ENCODE results near the gene PLD1.
"Not testable (repeated sequence)": the region's sequence is repeated elsewhere in the genome, so short reads cannot be mapped to it uniquely, and the experiment has no call there.

Gene PLD1

DNA sequence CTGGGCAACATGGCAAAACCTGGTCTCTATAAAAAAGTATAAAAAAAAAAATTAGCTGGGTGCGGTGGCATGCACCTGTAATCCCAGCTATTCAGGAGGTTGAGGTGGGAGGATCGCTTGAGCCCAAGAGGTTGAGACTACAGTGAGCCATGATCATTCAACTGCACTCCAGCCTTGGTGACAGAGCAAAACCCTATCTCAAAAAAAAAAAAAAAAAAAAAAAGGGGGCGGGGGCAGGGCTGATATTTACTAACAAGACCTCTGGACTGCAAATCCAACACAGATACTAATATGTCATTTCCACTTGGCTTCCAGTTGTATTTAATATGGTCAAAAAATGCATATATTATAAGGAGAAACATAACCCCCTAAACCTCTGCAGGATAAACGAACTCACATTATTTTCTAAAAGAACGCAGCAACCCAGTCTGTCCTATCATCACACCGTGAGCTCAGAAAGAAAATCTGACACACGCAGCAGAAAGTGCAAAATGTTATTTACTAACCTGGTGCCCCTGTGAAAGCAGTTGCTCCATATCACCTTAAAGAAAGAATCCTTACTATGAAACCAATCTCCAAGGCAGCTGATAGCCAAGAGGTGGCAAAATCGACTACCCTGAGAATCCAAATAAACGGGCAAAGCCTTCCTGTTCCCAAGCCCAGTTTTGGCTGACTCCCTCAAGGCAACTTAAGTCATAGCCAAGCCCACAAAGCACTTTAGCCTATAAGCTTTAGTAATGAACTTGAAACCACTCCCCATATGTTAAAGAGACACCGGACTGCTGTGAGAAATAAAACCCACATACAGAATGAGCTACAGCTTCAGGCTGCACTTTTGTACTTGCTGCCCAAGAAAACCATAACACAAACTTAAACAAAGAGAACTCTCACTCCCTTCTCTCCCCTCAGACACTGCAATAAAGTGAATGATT, 39.3 kb downstream of the PLD1 start:
- peak; percentile 78 for DNase-seq

- DNase-seq, result no peak
These were observed 40.8 kb downstream of the PLD1 start for GRCh38 chr3:171769461-171769860.

DNA sequence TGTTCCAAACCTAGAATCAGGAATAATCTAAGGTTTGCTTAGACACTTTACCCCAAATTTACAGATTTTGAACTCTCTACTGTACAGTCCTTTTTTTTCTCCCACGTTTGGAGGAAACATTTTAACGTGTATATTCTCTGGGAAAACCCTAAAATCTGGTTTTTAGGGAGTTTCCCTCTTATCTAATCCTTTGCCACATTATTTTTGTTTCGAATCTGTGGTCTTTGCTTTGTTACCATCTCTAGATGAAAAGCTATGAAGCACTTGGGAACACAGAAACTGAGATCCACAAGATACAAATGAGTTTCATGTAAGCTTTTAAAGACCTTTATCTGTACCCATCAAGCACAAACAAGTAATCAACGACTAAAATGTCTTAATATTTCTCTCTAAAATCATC, 41.3 kb downstream of the PLD1 start:
- no peak for DNase-seq

GRCh38 chr3:171768281-171768900, 41.9 kb downstream of the PLD1 start:
- DNase-seq, result no peak

DNA sequence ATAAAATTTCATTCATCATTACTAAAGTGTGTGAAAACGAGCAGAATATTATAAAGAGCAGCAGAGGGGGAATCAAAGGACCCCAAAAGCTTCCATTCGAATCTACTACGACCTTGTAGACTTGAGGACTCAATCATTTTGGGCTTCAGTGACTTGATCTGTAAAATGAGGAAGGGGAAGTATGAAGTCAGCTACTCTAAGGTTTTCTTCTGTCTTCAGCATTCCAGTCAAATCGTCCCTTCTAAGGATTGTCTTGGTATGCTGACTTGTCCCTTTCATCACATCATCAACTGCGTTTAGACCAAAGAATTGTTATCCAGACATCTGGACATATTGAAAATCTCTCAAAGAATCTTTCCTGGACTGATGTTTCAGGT, 44.8 kb downstream of the PLD1 start:
- DNase-seq, result no peak

DNA sequence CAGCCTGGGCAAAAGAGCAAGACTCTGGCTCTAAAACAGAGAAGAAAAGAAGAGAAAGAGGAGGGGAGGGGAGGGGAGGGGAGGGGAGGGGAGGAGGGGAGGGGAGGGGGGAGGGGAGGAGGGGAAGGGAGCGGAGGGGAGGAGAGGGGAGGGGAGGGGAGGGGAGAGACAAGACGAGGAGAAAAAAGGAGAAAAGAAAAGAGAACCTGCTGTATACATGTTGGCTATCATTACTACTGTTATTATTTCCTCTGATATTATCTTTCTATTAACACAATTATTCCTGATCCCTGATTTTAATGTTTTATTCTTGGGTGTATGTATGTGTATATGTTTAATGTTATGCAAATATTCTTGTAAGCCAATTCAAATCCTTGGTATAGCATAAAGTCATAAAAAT, 46.9 kb downstream of the PLD1 start:
- DNase-seq, result no peak

DNA sequence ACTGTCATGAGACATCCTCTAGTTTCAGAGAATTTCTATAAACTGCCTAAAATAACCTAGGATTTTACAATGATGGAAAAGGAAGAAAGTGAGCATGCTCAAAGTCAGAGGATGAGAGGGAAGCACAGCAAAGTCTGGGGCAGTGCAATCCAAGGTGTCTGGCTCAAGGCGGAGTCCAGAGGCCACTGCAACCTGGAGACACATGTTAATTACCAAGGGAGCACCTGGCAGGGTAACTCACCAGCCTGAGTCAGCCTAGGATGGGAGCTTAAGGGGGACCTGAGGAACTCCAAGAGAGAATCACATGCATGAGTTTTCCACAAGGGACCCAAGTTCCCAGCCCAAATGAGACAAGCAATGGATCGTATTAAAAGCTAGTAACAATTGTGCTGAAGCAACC, 49.8 kb downstream of the PLD1 start:
- no peak for DNase-seq

GRCh38 chr3:171758109-171758508, 52.2 kb downstream of the PLD1 start:
- no peak for DNase-seq

DNA sequence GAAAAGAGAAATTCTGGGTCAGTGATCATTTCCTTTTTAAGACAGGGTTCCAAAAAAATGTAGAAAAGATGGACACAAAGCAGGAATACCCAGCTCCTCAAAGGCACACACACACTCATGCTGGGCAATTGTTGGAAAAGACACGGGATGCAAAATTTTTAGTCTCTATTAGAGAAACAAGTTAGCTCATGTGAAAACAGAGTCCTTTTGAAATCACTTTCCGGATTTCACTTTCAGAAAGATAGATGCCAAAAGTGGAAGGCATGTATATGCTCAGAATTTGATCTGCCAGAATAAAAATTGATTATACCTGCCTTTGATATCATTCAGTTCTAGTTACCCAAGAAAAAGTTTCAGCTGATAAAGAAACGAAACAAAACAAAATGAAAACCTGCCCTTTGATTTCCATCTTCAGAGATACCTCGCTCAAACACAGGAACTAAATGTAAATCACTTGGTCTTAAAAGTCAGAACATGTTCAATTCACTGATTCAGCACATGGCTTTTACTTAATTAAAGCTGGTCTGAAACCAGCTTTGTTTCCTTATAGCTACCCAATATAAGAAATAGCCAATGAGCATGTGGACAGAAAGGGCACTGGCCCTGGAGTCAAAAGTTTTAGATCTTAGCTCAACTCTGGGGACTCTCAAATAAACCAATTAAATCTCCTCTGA, 52.8 kb downstream of the PLD1 start:
- DNase-seq, result no peak

DNA sequence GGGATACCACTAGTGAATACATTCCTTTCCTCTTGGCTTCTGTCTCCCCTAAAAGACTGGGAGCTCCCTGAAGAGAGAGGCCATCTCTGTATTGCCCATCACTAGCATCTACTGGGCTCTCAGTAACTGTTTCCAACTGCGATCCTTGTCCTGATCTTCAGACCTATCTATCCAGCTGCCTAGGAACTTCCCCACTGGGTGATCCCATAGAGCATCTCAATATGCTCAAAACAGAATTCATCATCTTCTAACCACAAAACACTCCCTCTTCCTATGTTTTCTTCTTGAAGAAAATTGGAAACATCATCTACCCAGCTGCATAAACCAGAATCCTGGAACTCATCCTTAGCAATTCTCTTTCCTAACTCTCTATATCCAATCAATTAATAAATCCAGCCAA, 54.6 kb downstream of the PLD1 start:
- no peak for DNase-seq

DNA sequence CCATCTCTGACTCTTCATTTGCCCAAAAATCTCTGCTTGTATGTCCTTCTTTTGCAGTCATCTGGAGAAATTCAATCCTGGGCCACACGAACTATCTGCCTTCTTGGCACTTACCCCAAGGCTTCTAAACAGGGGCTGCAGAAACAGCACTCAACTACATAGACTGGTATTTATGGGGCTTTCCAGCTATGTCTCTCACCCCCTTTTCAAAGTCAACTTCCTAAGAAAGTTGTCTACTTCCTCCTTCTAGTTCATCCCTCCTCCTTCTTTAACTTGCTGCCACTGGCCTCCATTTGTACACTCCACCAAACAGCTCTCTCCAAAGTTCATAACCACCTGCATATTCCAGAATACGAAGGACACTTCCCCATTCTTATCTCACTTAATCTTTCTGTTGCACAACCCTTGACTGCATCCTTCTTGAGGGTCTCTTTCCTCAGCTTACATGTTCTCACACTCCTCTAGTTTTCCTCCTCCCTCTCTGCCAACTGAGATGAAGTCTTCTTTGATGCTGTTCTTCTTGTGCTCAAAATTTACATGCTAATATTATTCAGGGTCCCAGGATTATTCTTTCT, 55.2 kb downstream of the PLD1 start:
- no peak for DNase-seq

- DNase-seq, result peak; percentile 26
These were observed 56.4 kb downstream of the PLD1 start for GRCh38 chr3:171753665-171754408.

- no peak for DNase-seq
These were observed 57.2 kb downstream of the PLD1 start for GRCh38 chr3:171753025-171753472.

DNA sequence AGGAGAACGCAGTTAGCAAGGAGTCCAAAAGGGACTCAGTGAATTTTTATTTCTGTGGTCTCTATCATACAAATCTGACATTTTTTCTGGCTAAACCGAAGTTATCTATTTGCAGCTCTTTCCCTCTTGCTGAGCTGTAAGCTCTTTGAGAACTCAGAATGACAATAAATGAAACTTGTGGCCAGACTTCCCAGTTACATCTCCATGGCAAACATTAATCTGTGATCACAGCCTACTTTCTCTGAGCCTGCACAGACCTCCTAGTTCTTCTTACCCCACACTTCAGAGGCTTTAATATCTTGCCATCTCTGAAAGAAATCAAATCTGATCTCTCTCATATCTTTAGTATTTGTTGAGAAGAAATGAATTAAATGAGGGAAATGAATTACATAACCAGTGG, 58.0 kb downstream of the PLD1 start:
- no peak for DNase-seq

DNA sequence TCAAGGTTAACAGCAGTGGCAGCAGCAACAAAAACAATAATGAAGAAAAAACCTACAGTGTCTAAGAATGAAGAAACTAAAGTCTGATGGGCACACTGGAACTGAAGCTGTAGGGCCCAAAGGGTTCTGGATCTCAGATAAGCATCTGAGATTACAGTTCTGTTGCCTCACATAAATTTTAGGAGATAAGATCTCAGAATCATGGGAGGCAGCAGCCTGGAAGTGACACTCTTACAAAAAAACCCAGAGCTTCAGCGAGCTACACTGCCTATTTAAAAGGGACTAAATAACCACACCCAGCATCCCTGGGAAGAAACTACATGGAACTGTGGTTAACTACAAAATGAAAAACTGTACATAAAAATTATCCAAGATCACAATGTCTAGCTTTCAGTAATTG, 61.2 kb downstream of the PLD1 start:
- no peak for DNase-seq

DNA sequence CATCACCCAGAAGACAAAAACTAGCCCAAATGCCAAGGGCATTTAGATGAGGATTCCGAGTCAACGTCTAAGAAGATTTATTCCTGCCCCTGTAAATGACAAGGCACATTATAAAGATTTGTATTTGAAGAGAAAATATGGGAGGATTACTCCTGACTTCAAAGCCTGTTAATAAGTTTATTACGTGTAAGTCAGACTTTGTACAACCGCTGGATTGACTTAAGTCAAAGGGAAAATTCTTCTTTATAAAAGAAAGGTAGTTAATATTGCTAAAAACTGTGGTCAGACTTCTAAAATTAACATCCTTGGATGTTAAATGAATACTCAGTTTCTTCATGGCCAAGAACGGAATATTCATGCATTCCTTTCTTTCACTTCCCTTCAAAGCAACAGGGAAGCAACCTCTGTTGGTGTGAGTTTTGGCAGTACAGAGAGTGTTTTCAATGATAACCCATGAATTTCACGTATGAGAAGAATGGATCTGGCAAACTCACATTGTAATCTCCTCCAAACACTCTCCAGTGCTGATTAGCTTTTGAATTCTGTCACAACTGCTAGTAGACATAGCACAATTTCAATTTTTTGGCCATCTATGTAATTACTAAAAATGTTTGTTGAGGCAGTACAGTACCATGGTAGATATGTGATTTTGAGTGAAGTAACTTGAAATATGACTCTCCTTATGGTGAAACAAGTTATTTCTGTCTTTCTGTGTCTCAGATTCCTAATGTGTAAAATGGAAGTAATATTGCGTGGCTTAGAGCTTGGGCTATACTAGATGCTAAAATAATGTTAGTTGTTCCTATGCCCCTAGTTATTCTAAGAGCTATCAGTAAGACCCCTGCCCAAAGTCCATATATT, 62.0 kb downstream of the PLD1 start:
- DNase-seq, result no peak

DNA sequence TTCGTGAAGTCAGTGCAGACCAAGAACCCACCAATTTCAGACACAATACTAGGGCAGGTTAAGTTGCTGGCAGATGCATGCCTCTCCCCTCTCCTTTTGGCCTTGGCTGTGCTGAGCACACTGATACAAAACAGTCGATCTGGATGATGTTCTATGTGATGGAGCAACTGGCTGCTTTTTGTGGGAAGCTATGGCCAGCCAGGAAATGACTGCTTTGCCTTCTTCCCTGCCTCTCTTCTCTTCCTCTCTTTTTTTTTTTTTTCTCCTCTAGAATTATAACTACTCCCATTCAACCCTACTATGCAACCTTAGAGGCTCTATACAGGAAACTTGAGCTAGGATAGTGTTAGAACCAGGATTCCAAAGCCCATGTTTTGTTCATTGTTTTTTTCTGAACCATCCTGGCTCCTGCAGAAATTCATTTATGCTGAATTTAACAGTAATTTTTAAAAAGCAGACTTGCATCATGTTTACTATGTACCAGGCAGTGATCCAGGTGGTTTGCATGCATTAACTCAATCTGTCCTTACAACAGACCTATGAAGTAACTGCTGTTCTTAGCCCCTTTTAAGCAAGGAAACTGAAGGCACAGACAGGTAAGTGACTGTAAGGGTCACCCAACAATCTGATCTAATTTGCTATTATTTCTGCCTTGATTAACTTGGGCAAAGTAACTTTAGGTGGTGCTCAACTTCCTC, 62.9 kb downstream of the PLD1 start:
- DNase-seq, result no peak

DNA sequence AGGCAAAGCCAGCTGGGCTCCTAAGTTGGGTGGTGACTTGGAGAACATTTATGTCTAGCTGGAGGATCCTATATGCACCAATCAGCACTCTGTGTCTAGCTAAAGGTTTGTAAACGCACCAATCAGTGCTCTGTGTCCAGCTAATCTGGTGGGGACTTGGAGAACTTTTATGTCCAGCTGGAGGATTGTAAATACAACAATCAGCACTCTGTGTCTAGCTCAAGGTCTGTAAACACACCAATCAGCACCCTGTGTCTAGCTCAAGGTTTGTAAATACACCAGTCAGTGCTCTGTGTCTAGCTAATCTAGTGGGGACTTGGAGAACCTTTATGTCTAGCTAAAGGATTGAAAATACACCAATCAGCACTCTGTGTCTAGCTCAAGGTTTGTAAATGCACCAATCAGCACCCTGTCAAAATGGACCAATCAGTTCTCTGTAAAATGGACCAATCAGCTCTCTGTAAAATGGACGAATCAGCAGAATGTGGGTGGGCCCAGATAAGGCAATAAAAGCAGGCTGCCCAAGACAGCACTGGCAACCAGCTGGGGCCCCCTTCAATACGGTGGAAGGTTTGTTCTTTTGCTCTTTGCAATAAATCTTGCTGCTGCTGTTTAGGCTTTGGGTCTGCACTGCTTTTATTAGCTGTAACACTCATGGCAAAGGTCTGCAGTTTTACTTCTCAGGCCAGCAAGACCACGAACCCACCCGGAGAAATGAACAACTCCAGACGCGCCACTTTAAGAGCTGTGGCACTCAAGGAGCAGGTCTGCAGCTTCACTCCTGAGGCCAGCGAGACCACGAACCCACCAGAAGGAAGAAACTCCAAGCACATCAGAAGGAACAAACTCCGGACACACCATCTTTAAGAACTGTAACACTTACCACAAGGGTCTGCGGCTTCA, 63.7 kb downstream of the PLD1 start:
- not testable (repeated sequence) for DNase-seq

GRCh38 chr3:171745577-171746319, 64.5 kb downstream of the PLD1 start:
- no peak for DNase-seq

Measured in amniotic stem cell (primary cell).